SKM-1 treated with dmso at 0.1 percent for 144 hours (cell line): ENCODE measurements around the gene NCF1.
"Not testable (repeated sequence)": the region's sequence is repeated elsewhere in the genome, so short reads cannot be mapped to it uniquely, and the experiment has no call there.

Source experiments
- DNase-seq: peaks from one replicate; lab custom pipeline; 2025; ENCODE audit not compliant: unreplicated experiment; lab: John Stamatoyannopoulos, UW

NCF1 gene

DNA sequence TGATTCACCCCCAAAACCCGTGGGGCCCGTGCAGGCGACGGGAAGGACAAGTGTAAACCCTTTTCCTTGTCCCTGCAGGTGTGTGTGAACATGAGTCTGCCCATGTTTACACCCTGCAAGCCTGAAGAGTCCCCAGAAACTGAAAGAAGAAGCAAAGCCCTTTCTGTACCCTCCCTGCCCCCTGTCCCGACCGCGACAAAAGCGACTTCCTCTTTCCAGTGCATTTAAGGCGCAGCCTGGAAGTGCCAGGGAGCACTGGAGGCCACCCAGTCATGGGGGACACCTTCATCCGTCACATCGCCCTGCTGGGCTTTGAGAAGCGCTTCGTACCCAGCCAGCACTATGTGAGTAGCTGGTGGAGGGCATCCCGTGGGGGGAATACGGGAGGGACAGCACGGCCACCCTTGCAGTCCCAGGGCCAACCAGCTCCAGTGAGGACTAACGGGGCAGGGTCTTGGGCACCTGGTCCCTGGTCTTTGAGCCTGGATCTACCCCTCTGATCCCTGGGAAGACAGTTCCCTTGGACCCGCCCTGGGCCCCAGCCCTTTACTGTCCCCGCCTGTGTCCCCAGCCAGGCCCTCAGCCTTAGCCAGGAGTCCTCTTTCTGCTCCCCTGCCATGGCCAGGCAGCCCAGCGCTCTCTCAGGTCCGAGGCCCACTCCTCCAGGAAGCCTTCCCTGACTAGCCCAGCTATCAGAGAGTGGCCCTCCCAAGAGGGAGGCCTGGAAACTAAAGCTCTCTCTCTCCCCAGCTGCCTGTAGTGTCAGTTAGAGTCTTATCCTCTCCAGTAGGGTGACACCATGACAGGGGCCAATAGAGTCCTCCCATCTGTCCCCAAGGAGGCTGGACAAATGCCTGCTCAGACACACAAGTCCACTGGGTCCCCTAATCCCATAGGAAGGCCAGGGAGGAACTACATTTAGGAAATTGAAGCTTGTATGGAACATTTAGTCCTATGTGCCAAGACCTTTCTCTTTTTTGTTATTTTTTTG is at the start of gene NCF1:
TSS of gene NCF1 (plus strand) at position 252 of the 991 bp plus-strand sequence. CDS start at position 273, 21 bp downstream.
- DNase-seq: not testable (repeated sequence)

DNA sequence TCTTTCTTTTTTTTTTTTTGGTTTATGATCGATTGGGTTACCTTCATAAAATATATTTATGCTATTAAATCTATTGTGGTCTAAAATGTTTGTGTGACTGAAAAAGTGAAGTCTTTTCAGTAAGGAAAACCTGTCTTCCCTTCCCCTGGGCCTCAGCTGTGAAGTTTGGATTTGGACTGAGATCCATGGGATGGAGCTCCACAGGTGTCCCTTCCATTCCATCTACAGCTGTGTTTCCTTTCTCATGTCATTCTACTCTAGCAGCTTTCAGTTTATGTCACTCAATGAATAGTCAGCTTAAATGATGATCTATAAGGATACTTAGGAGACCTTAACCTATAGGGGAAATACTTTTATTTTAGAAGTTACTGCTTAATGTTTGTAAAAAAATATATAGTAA is 48.0 kb upstream of the NCF1 start:
- no peak for DNase-seq

DNA sequence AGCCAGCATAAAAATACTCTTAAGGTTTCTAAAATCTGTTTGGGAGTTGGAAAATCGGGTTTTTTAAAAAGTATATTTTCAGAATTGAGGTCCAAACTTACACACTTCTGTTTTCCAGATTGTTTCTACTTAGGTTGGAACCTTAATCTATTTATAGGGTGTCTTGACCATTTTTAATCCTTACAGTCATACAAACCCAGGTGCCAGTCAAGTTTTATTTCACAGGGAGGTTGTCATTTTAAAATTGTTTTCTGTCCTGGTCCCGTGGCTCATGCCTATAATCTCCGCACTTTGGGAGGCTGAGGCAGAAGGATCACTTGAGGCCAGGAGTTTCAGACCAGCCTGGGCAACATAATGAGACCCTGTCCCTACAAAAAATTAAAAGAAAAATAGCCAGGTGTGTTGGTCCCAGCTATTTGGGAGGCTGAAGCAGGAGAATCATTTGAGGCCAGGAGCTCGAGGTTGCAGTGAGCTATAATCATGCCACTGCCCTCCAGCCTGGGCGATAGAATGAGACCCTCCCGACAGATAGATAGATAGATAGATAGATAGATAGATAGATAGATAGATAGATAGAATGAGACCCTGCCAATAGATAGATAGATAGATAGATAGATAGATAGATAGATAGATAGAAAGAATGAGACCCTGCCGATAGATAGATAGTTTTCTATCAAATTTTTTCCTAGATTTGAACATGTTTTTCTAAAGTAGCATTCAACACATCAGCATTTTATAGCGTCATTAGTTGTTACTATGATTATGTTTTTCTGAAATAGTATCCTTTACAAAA is 47.3 kb upstream of the NCF1 start:
- DNase-seq: no peak

DNA sequence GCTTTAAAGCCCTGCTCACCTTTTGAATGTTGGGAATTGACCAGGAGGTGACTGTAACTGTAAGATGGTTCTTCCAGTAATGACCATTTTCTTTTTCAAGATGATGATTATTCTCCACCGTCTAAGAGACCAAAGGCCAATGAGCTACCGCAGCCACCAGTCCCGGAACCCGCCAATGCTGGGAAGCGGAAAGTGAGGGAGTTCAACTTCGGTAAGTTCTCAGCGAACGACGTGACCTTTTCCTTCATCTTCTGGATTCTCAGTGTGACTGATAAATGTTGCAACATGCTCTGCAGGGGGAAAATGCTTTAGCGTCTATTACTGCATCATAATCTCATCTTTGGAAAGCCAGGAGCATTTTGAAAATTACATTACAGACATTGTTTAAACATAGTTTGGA is 45.1 kb upstream of the NCF1 start:
- DNase-seq: not testable (repeated sequence)

DNA sequence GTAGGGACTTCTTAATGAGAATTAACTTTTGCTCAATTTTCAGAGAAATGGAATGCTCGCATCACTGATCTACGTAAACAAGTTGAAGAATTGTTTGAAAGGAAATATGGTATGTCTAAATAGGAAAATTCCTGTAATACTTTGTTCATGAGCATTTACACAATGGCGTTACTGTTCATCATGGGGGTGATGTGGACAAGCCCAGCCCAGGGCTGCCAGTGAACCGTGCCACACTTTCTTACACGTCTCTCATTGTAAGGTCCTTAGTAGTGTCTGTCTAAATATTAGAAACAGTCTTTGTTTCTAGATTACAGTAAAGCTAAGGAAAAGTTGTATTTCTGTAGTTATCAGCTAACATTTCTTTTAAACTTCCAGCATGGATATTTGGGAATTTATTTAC is 43.6 kb upstream of the NCF1 start:
- not testable (repeated sequence) for DNase-seq

GRCh38 chr7:74739974-74740703 is 33.7 kb upstream of the NCF1 start:
- DNase-seq: not testable (repeated sequence)

DNA sequence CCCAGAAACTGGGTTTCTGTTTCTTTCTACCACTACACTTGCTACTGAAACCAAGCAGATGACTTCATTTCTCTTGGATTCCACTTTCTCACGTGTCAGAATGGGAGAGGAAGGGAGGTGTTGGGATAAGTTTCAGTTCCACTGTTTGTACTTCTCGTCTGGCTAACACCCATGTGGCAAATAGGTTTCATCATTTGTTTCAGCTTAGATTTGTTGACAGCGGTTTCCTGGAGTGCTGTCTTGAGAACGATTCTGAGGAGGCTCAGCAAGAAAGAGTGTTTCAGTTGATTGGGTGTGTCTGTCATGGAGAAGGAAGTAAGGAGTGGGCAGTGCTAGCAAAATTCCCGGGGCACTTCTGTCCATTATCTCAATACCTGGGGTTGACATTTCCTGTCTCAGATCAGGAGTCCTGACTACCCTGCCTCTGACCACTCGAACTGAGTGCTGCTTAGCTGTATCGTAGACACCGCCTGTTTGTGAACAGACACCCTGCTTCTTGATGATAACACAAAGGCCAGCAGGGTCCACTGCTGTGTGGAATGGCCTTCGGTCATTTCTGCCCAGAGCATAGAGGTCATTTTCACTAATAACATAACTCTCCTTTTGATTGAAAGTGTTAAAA is 29.8 kb upstream of the NCF1 start:
- not testable (repeated sequence) for DNase-seq

DNA sequence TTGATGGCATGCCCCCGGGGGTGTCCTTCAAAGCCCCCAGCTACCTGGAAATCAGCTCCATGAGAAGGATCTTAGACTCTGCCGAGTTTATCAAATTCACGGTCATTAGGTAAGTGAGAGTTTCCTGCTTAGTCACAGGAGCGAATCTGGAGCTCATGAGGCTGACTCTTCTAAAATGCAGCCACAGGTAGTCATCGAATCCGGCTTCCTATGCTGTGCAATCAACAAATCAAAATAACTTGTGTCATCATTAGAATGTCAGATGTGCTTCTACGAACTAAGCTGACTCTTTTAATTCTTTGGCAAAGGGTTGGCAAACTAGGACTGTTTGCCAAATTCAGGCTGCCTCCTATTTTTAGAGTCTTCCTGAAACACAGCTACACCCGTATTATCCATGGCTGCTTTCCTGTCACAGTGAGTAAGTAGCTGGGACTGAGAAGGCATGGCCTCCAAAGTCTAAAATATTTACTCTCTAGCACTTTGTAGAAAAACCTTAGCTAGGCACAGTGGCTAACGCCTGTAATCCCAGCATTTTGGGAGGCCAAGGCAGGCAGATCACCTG is 19.8 kb upstream of the NCF1 start:
- DNase-seq: not testable (repeated sequence)

- not testable (repeated sequence) for DNase-seq
Observed at GRCh38 chr7:74756673-74757072, 17.1 kb upstream of the NCF1 start.

GRCh38 chr7:74758268-74758667 is 15.5 kb upstream of the NCF1 start:
- not testable (repeated sequence) for DNase-seq

- not testable (repeated sequence) for DNase-seq
Observed at GRCh38 chr7:74758982-74759381, 14.8 kb upstream of the NCF1 start.

DNA sequence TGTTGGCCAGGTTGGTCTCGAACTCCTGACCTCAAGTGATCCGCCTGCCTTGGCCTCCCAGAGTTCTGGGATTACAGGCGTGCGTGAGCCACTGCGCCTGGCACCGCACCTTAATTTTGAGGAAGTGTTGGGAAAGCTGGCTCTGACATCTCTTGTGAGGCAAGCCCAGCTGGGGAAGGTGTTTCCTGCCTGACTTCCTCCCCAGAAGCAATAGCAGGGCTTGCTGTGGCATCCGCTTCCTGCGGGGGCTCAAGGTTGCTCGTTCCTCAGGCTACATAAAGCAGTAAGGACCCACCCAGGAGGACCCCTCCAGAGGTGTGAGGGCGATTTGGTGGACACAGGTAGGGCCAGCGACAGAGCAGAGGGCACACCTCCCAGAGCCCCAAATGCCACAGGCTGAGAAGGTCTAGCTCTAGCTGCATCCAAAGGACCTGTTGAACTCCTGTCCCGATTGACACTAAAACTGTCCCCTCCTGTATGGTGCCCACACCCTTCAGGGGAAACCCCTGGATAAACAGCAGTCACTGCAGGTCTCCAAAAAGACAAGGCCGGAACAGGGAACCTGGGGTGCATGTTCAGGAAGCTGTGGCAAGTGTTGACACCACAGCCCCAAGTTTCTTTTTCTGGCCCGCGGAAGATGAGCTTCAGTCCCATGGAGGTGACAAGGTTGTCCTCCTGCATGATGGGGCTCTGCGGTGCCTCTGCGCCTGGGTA is 8.4 kb upstream of the NCF1 start:
- DNase-seq: not testable (repeated sequence)

- DNase-seq: not testable (repeated sequence)
Observed at GRCh38 chr7:74766509-74766908, 7.3 kb upstream of the NCF1 start.

DNA sequence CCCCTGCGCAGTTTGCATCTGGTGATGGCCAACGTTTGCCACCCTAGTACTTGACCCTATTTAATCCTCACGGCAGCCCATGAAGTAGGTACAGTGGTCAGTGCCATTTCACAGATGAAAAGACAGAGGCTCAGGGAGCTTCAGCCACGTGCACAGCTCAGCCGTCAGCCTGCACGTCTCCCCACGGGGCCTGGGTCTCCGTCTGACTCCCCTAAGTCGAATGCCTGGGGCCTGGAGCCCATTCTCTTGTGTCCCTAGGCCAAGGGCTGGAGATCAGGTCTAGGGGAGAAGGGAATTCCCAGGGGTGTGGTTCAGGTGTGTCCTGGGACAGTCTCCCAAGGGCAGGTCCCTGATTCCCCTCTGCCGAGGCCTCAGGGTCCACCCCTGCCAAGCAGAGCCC is 6.8 kb upstream of the NCF1 start:
- not testable (repeated sequence) for DNase-seq

DNA sequence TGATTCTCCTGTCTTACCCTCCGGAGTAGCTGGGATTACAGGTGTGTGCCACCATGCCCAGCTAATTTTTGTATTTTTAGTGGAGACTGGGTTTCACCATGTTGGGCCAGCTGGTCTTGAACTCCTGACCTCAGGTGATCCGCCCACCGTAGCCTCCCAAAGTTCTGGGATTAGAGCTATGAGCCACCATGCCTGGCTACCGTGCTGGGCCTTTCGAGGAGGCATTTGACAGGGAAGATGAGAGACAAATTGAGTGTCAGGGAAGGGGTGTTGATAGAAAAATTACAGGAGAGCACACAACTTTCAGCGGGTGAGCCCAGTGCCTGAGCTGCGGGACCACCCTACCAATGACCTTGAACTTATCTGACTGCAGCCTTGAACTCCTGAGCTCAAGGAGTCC is 3.7 kb upstream of the NCF1 start:
- DNase-seq: not testable (repeated sequence)

DNA sequence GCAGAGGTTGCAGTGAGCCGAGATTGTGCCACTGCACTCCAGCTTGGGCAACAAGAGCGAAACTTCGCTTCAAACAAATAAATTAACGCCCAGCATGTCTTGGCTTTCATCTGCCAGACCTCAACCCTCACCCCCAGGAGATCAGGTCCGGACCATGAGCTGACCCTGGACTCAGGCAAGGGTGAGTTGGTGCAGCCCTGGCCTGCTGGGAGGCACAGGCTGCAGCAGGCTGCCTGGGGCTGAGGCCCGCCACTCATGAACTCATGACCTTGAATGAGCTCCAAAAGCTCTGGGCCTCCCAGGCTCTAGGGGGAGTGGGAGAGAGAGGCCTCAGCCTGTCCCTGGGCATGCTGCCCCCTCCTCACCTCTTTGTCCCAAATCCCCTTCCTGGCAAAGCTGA is 1.7 kb upstream of the NCF1 start:
- DNase-seq: not testable (repeated sequence)

GRCh38 chr7:74775111-74775510 is 1.3 kb downstream of the NCF1 start:
- not testable (repeated sequence) for DNase-seq

- not testable (repeated sequence) for DNase-seq
Observed at GRCh38 chr7:74779053-74779452, 5.2 kb downstream of the NCF1 start.

DNA sequence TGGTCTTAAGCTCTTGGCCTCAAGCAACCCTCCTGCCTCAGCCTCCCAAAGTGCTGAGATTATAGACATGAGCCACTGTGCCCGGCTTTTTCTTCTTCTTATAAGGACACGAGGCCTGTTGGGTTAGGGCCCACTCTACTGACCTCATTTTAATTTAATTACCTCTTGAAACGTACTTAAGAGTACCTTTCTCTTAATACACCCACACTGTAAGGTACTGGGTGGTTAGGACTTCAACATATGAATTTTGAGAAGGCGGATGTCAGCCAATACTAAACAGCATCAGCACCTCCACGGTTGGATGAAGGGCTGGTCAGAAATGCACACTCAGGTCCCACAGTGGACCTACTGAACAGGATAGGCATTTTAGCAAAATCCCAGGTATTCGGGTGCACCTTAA is 7.9 kb downstream of the NCF1 start:
- DNase-seq: not testable (repeated sequence)

- not testable (repeated sequence) for DNase-seq
Observed at GRCh38 chr7:74783595-74783994, 9.8 kb downstream of the NCF1 start.
